CD4-positive, alpha-beta T cell treated with Interleukin-4 for 1 hour (primary cell): ENCODE data around the gene SUPT4H1.

Experiments
- DNase-seq, 2 donors: peaks; one replicate each; pipeline ENCODE4 v3.0.0-alpha.2; 2020 to 2022

SUPT4H1 gene

GRCh38 chr17:58380207-58381123, 28.5 kb upstream of the SUPT4H1 start:
- DNase-seq = no peak

- DNase-seq = no peak
Measured at GRCh38 chr17:58379511-58379824, 27.5 kb upstream of the SUPT4H1 start.

GRCh38 chr17:58378733-58379510, 26.9 kb upstream of the SUPT4H1 start:
- DNase-seq = peak in 1 of 2 donors; percentile 17

GRCh38 chr17:58377661-58378060, 25.7 kb upstream of the SUPT4H1 start:
- DNase-seq = no peak

- no peak for DNase-seq
Measured at GRCh38 chr17:58377093-58377601, 25.1 kb upstream of the SUPT4H1 start.

GRCh38 chr17:58376472-58377000, 24.5 kb upstream of the SUPT4H1 start:
- DNase-seq = no peak

- no peak for DNase-seq
Measured at GRCh38 chr17:58375811-58376210, 23.8 kb upstream of the SUPT4H1 start.

GRCh38 chr17:58375256-58375655, 23.3 kb upstream of the SUPT4H1 start:
- no peak for DNase-seq

- no peak for DNase-seq
Measured at GRCh38 chr17:58373923-58374322, 21.9 kb upstream of the SUPT4H1 start.

- DNase-seq = no peak
Measured at GRCh38 chr17:58373003-58373402, 21.0 kb upstream of the SUPT4H1 start.

GRCh38 chr17:58371300-58371950, 19.4 kb upstream of the SUPT4H1 start:
- no peak for DNase-seq

- no peak for DNase-seq
Measured at GRCh38 chr17:58370716-58371115, 18.7 kb upstream of the SUPT4H1 start.

- DNase-seq = no peak
Measured at GRCh38 chr17:58370309-58370708, 18.3 kb upstream of the SUPT4H1 start.

GRCh38 chr17:58369214-58370031, 17.4 kb upstream of the SUPT4H1 start:
- no peak for DNase-seq

- DNase-seq = peak in 1 of 2 donors; percentile 33
Measured at GRCh38 chr17:58368860-58369213, 16.8 kb upstream of the SUPT4H1 start.

- DNase-seq = no peak
Measured at GRCh38 chr17:58367461-58367860, 15.5 kb upstream of the SUPT4H1 start.

GRCh38 chr17:58365980-58366595, 14.1 kb upstream of the SUPT4H1 start:
- DNase-seq = no peak

- no peak for DNase-seq
Measured at GRCh38 chr17:58365185-58365979, 13.4 kb upstream of the SUPT4H1 start.

GRCh38 chr17:58364270-58364942, 12.4 kb upstream of the SUPT4H1 start:
- DNase-seq = no peak

GRCh38 chr17:58363457-58364185, 11.6 kb upstream of the SUPT4H1 start:
- DNase-seq = no peak
